SU-DHL-6 (cell line): ENCODE measurements around the gene MAST4.

Source experiments
- EZH2phosphoT487 ChIP-seq: fragments of 200-600 bp; sonication (generic), shearing (Covaris generic); conservative IDR thresholded peaks from 2 replicates; pipeline ENCODE4 v1.6.1; 2018; ENCODE audit warnings: mild to moderate bottlenecking, antibody characterized with exemption, low read length, moderate library complexity, mixed read lengths
- TF ChIP-seq, protein P1 (sequence below): fragments of 200-600 bp; sonication (generic); IDR thresholded peaks from one replicate; pipeline ENCODE4 v1.5.1; 2017; ENCODE audit warnings: antibody characterized with exemption, mild to moderate bottlenecking, low read length, moderate library complexity; ENCODE audit not compliant: insufficient read depth, poor library complexity, severe bottlenecking

DNA sequence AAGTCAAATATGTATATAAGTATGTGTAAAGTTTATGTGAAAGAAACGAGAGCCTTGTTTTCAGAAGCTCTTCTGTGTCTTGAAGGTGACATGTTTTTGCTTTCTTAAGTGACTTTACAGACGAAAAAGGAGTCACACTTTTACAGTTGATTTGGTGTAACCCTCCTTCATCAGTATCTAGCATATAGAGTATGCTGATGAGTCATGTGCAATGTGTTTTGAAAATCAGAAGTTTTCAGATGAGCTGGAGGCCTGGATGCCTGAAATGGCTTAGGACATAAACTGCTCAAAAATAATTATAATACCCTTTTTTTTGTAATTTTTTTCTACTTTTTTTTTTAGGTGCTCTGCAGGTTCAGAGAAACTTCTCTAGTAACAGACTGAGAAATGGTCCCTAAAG, 390.9 kb downstream of the MAST4 start:
- TF ChIP-seq, protein P1, sequence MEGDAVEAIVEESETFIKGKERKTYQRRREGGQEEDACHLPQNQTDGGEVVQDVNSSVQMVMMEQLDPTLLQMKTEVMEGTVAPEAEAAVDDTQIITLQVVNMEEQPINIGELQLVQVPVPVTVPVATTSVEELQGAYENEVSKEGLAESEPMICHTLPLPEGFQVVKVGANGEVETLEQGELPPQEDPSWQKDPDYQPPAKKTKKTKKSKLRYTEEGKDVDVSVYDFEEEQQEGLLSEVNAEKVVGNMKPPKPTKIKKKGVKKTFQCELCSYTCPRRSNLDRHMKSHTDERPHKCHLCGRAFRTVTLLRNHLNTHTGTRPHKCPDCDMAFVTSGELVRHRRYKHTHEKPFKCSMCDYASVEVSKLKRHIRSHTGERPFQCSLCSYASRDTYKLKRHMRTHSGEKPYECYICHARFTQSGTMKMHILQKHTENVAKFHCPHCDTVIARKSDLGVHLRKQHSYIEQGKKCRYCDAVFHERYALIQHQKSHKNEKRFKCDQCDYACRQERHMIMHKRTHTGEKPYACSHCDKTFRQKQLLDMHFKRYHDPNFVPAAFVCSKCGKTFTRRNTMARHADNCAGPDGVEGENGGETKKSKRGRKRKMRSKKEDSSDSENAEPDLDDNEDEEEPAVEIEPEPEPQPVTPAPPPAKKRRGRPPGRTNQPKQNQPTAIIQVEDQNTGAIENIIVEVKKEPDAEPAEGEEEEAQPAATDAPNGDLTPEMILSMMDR: no peak
- no peak for TF ChIP-seq EZH2phosphoT487
